LNCaP clone FGC (cell line): ENCODE measurements around the gene CLEC16A.

ENCODE experiments used
- DNase-seq: peaks from one replicate; pipeline ENCODE4 v3.0.0-alpha.2; 2011; ENCODE audit warnings: low read depth
- H3K4me3 ChIP-seq: 2 replicates; pipeline ENCODE4 v1.5.1; 2011; ENCODE audit warnings: mild to moderate bottlenecking, low read depth, low read length, control low read depth
- CTCF ChIP-seq: IDR thresholded peaks from 2 replicates; pipeline ENCODE4 v1.5.1; 2012; ENCODE audit warnings: mild to moderate bottlenecking; ENCODE audit not compliant: control insufficient read depth, insufficient read depth; ENCODE audit errors: extremely low read depth

The CLEC16A gene

GRCh38 chr16:10942352-10943063 lies 1.9 kb upstream of the CLEC16A start, which contains the start of gene DEXI:
Gene DEXI, minus strand, starts transcription at chr16:10942468. Its CDS starts 463 bp downstream, at chr16:10942005.
- TF ChIP-seq CTCF = no peak
- DNase-seq = peak; percentile 41
- H3K4me3 ChIP-seq = peak within 1 kb of the TSS; percentile 72

GRCh38 chr16:10943064-10943353 lies 1.4 kb upstream of the CLEC16A start:
- no peak for DNase-seq
- peak overlapping the region; percentile 72 for H3K4me3 ChIP-seq
- no peak for TF ChIP-seq CTCF

- TF ChIP-seq CTCF = no peak
- peak overlapping the region; percentile 79 for H3K4me3 ChIP-seq
- DNase-seq = no peak
Measured at GRCh38 chr16:10945065-10945787, 862 bp downstream of the CLEC16A start.

- TF ChIP-seq CTCF = no peak
- H3K4me3 ChIP-seq = no peak overlapping the region
- no peak for DNase-seq
Measured at GRCh38 chr16:10946308-10946707, 1.9 kb downstream of the CLEC16A start.

- H3K4me3 ChIP-seq = no peak overlapping the region
- no peak for DNase-seq
- TF ChIP-seq CTCF = no peak
Measured at GRCh38 chr16:10947211-10947787, 2.9 kb downstream of the CLEC16A start.

GRCh38 chr16:10949424-10949970 lies 5.1 kb downstream of the CLEC16A start:
- no peak for DNase-seq
- H3K4me3 ChIP-seq = no peak overlapping the region
- TF ChIP-seq CTCF = no peak
